NK-92 (cell line): Measurements from ENCODE around the gene CDC73.
"Not testable (repeated sequence)": the region's sequence is repeated elsewhere in the genome, so short reads cannot be mapped to it uniquely, and the experiment has no call there.

Experiments
- DNase-seq: peaks from one replicate; lab custom pipeline; 2025; ENCODE audit not compliant: unreplicated experiment; lab: John Stamatoyannopoulos, UW

CDC73 gene

DNA sequence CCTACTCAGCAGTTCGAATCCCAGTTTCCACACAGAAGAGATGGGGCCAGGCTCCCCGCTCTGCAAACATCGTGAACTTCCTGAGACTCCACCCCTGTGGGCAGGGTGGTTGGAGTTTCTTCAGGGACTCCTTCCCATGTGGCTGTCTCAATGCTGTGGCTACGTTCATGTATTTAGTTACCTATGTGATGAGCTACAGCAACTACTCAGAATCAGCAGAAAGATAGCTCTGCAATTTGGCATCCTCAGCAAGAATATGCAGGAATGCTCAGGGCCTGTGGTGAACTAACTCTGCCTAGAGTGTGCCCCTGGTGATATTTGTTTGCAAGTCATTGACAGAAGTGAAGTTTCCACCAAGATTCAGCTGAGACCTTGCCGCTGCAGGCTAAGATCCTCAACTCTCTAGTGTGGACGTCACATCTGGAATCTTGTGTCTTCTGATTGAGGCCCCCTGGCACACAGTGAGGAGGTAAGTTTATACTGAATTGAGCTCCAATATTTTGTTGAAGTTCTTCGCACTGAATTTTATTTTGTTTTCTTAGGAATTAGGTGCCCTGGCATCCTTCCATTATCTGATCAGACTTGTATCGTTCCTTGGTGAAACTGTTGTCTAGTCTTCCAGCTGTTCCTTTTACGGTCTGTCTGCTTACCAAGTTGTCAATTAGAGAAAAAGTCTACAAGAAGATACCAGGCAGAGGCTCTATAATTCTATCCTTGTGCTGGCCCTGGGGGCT is 8.4 kb upstream of the CDC73 start:
- no peak for DNase-seq

GRCh38 chr1:193113992-193114332 is 7.9 kb upstream of the CDC73 start:
- DNase-seq, result no peak

DNA sequence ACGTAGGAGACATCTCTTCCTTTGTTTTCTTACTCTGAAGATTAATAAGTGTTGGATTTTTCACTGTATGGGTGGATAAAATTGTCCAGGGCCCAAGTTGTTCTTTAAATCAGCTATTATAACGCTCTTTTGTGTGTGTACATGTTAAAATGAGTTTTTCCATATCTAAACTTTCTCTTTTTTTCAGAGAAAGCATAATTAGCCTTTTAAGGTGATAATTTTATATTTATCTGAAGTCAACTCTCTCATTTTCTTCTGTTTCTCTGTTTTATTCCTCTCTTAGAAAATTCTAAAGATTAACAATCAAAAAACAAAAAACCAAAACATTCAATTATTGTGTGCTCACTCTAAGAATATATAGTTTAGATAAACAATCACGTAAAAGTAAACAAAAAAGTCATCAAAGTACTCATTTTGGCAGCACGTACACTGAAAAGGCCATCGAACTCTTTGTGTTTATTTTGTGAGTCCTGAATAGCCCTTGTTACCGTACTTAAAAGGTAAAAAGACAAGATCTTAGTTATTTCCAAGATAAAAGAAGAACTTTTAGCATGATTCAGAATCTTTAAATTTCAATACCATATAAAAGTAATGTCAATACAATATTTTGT is 7.2 kb upstream of the CDC73 start:
- DNase-seq, result no peak

GRCh38 chr1:193115629-193116227 is 6.1 kb upstream of the CDC73 start:
- DNase-seq, result no peak

GRCh38 chr1:193117167-193117566 is 4.7 kb upstream of the CDC73 start:
- DNase-seq, result not testable (repeated sequence)

GRCh38 chr1:193118194-193118593 is 3.6 kb upstream of the CDC73 start:
- no peak for DNase-seq

DNA sequence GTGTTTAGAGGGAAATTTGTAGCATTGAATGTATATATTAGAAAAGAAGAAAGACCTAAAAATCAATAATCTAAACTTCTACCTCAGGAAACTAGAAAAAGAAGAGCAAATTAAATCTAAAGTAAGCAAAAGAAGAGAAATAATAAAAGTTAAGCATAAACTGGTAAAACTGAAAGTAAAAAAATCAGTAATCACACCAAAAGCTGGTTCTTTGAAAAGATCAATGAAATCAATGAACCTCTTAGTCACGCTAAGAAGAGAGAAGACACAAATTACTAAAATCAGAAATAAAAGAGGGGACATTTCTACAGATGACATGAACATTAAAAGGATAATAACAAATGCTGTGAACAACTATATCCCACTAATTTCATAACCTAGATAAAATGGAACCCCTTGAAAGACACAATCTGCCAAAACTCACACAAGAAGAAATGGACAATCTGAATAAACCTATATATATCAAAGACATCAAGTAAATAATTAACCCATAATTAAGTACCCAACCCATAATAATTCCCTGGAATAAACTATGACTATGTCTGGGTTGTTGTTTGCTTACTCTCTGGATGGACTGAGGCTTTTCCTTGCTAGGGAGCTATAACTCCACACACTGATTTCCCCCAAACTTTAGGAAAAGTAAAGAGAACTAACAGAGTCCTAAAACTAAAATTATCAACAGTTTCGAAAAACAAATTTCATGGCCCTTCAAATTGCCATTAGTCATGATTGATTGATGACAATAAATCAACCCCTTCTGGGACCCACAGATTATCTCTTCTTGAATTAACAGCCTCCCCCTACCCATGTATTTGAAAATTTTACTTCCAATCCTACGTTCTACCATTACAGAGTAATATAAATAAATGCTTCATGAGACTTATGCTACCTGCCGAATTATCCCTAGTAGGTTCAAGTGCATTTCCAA is 2.8 kb upstream of the CDC73 start:
- DNase-seq, result no peak

GRCh38 chr1:193120604-193121166 is 1.1 kb upstream of the CDC73 start:
- DNase-seq, result no peak

DNA sequence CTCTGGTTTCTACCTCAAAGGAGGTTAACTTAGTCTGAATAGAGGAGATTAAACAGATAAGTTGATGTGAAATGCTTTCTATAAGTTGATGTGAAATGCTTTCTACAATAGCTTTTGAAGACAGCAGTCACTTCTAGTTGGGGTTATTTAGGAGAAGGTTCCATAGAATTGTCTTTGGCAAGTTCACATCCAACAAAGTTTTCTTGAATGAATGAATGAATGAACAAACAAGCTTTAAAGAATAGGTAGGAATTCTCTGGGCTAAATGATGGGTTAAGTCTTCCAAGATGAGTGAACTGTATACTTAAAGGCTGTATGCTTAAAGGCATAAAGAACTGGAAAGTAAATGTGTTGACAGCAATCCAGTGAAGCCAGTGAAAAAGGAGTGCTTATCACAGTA is 1.9 kb downstream of the CDC73 start:
- no peak for DNase-seq

GRCh38 chr1:193125369-193125768 is 3.5 kb downstream of the CDC73 start:
- no peak for DNase-seq

GRCh38 chr1:193131266-193131860 is 9.5 kb downstream of the CDC73 start:
- DNase-seq, result no peak

GRCh38 chr1:193140254-193140653 is 18.4 kb downstream of the CDC73 start:
- DNase-seq, result no peak

DNA sequence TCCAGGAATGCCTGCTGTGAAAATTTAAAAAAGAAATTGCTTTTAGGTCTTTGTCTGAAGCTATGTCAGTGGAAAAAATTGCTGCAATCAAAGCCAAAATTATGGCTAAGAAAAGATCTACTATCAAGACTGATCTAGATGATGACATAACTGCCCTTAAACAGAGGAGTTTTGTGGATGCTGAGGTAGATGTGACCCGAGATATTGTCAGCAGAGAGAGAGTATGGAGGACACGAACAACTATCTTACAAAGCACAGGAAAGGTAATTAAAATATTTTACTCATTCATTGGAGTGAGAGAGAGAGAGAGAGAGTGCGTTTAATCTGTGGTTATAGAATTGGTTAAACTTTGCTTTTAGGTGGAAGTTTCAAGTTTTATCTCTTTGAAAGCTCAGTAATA is 20.0 kb downstream of the CDC73 start:
- no peak for DNase-seq

DNA sequence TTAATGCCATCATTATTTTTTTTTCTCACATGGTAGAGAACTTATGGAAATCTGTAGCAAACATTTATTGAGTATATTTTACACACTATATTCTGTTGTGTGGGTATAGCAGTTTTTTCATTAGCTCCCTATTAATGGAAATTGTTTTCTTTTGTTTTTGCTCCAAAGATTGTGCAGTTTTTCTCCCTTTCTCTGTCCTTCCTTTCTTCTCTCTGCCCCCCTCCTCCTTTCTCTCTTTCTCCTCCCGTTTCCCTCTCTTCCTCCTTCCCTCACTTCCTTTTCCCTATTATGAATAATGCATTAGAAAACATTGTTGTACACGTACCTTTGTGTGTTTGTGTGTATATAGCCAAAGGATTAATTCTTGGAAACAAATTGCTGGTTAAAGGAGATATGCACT is 20.6 kb downstream of the CDC73 start:
- no peak for DNase-seq

GRCh38 chr1:193143285-193143684 is 21.5 kb downstream of the CDC73 start:
- DNase-seq, result no peak

- DNase-seq, result no peak
These were observed 22.6 kb downstream of the CDC73 start for GRCh38 chr1:193144361-193144938.

GRCh38 chr1:193144999-193145398 is 23.2 kb downstream of the CDC73 start:
- no peak for DNase-seq

- DNase-seq, result no peak
These were observed 34.4 kb downstream of the CDC73 start for GRCh38 chr1:193156117-193156821.

DNA sequence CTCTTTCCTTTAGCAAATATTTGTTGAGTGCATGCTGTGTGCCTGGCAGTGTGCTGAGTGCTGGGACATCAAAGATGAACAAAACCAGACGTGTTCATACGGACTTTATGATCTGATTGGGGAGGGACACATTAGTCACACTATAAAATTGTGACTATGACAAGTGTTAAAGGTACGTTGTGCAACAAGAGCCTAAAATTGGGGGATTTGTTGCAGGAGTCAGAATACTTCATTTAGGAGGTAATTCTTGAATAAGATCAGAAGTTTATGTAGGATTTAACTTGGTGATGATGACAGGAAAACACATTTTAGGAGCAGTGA is 35.0 kb downstream of the CDC73 start:
- DNase-seq, result no peak

DNA sequence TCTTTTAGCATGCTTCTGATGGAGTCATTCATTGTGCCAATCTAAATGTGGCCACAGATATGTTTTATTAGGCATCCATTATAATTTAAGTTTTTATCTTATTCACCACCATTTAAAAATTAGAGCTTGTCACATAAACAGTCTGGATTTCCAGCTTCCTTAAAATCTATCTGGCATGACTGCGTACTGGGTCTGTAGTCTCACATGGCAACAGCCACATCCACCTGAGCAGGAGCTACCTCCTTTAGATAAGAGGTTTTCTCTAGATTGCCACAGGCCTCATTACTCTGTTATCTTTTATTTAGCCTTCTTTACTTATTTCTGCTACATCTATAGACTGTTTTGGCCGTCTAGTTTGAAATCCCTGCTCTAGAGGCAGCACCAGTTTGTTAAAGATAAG is 35.5 kb downstream of the CDC73 start:
- DNase-seq, result no peak
